PC-3 (cell line): ENCODE measurements around the gene AHDC1. TPM values are rescaled to one million over a fixed set of nuclear protein-coding genes. Genes with fewer than 3 reads are reported as not detected.

Experiments
- ATAC-seq: fragments of 200-7000 bp; cut with Tn5 transposase; 2 replicates; pipeline ENCODE4 v1.9.1; 2020; ENCODE audit warnings: mild to moderate bottlenecking, moderate library complexity
- BruUV-seq: library from RNA; stranded (reverse); fragments of 400-500 nt; replicated peaks from 2 replicates; lab custom pipeline; 2021; lab: Mats Ljungman, UMichigan
- CTCF ChIA-PET: fragments of 300-600 bp; sonication (Branson Sonifier 250); formaldehyde crosslinking; loops from one replicate; lab custom pipeline; 2022; ENCODE audit warnings: antibody characterized with exemption; lab: Charles Lee
- POLR2A ChIA-PET: fragments of 300-600 bp; sonication (Branson Sonifier 250); formaldehyde crosslinking; loops from one replicate; lab custom pipeline; 2022; ENCODE audit warnings: antibody characterized with exemption; ENCODE audit not compliant: unreplicated experiment; lab: Charles Lee
- DNase-seq: peaks from one replicate; pipeline ENCODE4 v3.0.0-alpha.2; 2015
- H2AFZ ChIP-seq: fragments of 300-600 bp; sonication (generic); 2 replicates; pipeline ENCODE4 v1.6.0; 2016; ENCODE audit warnings: antibody characterized with exemption, low read length
- H3F3A ChIP-seq: fragments of 300-600 bp; sonication (generic); one replicate; pipeline ENCODE4 v1.6.0; 2017; ENCODE audit warnings: antibody characterized with exemption, low read length, control low read depth, mild to moderate bottlenecking; ENCODE audit not compliant: unreplicated experiment
- H3K27ac ChIP-seq: fragments of 300-600 bp; sonication (generic); 2 replicates; pipeline ENCODE4 v1.5.1; 2016; ENCODE audit warnings: mild to moderate bottlenecking, low read length
- H3K27me3 ChIP-seq: fragments of 300-600 bp; sonication (generic); 2 replicates; pipeline ENCODE4 v1.6.1; 2016; ENCODE audit warnings: low read length, mixed read lengths
- H3K36me3 ChIP-seq: fragments of 300-600 bp; sonication (generic); 2 replicates; pipeline ENCODE4 v1.6.1; 2016; ENCODE audit warnings: low read depth, mixed run types, low read length, mixed read lengths
- H3K4me1 ChIP-seq: fragments of 300-600 bp; sonication (generic); 2 replicates; pipeline ENCODE4 v1.5.1; 2016; ENCODE audit warnings: low read length; ENCODE audit not compliant: insufficient read depth
- H3K4me2 ChIP-seq: fragments of 300-600 bp; sonication (generic); 2 replicates; pipeline ENCODE4 v1.6.0; 2016; ENCODE audit warnings: low read length
- H3K4me3 ChIP-seq: fragments of 300-600 bp; sonication (generic); 2 replicates; pipeline ENCODE4 v1.5.1; 2016; ENCODE audit warnings: mild to moderate bottlenecking, low read length, mixed read lengths
- H3K79me2 ChIP-seq: fragments of 300-600 bp; sonication (generic); 2 replicates; pipeline ENCODE4 v1.6.1; 2017; ENCODE audit warnings: low read length, mixed read lengths
- H3K9ac ChIP-seq: fragments of 300-600 bp; sonication (generic); 2 replicates; pipeline ENCODE4 v1.6.0; 2016; ENCODE audit warnings: mild to moderate bottlenecking, low read length
- H3K9me2 ChIP-seq: fragments of 300-600 bp; sonication (generic); replicated peaks from 2 replicates; pipeline ENCODE4 v1.6.1; 2016; ENCODE audit warnings: mixed run types, low read length, mixed read lengths
- H3K9me3 ChIP-seq: fragments of 300-600 bp; sonication (generic); 2 replicates; pipeline ENCODE4 v1.6.1; 2016; ENCODE audit warnings: low read length, mixed read lengths
- H4K20me1 ChIP-seq: fragments of 300-600 bp; sonication (generic); 2 replicates; pipeline ENCODE4 v1.6.1; 2016; ENCODE audit warnings: low read length, mixed read lengths
- CTCF ChIP-seq: fragments of 300-600 bp; sonication (generic); conservative IDR thresholded peaks from 2 replicates; pipeline ENCODE4 v1.5.1; 2017; ENCODE audit warnings: antibody characterized with exemption, low read depth, mild to moderate bottlenecking, low read length
- EZH2 ChIP-seq: fragments of 300-600 bp; sonication (generic); IDR thresholded peaks from one replicate; pipeline ENCODE4 v1.6.1; 2017; ENCODE audit warnings: antibody characterized with exemption, mild to moderate bottlenecking, low read length; ENCODE audit not compliant: unreplicated experiment
- EZH2phosphoT487 ChIP-seq: fragments of 300-600 bp; sonication (generic); IDR thresholded peaks from 2 replicates; pipeline ENCODE4 v1.6.1; 2018; ENCODE audit warnings: mild to moderate bottlenecking, antibody characterized with exemption, low read length, borderline replicate concordance
- intact Hi-C: fragments of 100-400 bp; cut with micrococcal nuclease; formaldehyde crosslinking; loops from 2 replicates; pipeline ENCODE4 v1.9.0; 2023
- total RNA-seq: library from RNA; depleted of rRNA; stranded (reverse); fragments of >200 nt; gene quantifications from 2 replicates; pipeline ENCODE4 v1.2.3, GENCODE V29; 2014

The AHDC1 gene
- total RNA-seq, 1 experiment from 2014 or later: 15.2 TPM

GRCh38 chr1:27515626-27516025, 88.3 kb downstream of the AHDC1 start:
- Histone ChIP-seq H3K9me2 (no peaks in the 10 kb centered on the region), H4K20me1 (no peaks in the 10 kb centered on the region), H3K9me3 (no peaks in the 10 kb centered on the region), H3K27ac (no peak overlapping the region), H3K4me3 (no peak overlapping the region), H2AFZ (no peak overlapping the region), H3F3A (no peaks in the 10 kb centered on the region), H3K79me2 (no peaks in the 10 kb centered on the region), H3K4me2 (no peak overlapping the region), H3K27me3 (no peaks in the 10 kb centered on the region), H3K4me1 (peaks cover 13% of the 10 kb centered on the region), H3K36me3 (no peaks in the 10 kb centered on the region), H3K9ac (no peak overlapping the region)
- DNase-seq (no peak), ATAC-seq (no peak)
- BruUV-seq: no TSS peak
- CTCF ChIA-PET: no interaction called here
- TF ChIP-seq EZH2 (no peak), EZH2phosphoT487 (no peak), CTCF (no peak)
- intact Hi-C loops: no loop called here
- POLR2A ChIA-PET: no interaction called here

DNA sequence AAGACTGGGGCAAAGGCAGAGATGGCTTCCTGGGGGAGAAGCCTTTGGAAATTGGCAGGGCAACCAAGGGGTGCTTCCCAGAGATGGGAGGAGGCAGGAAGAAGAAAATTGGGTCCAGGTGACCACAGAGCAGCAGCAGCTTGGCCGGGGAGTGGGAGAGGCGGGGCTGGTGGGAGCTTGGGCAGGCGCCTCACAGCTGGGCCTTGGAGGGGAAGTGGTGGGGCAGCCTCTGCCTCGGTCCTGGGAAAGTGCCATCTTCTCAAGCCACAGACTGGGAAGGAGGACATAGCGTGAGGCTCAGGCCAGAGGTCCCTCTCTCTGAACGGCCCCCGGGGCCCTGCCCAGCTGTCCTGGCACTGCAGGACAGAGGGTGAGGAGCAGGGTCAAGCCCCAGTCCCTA, 90.0 kb downstream of the AHDC1 start:
- H3K4me1 ChIP-seq: peaks cover 13% of the 10 kb centered on the region
- CTCF ChIA-PET: no interaction called here
- H3K4me2 ChIP-seq: no peak overlapping the region
- H3K9me3 ChIP-seq: no peaks in the 10 kb centered on the region
- no peak overlapping the region for H3K4me3 ChIP-seq
- H3K27ac ChIP-seq: no peak overlapping the region
- no peaks in the 10 kb centered on the region for H4K20me1 ChIP-seq
- H3K36me3 ChIP-seq: no peaks in the 10 kb centered on the region
- no peak for ATAC-seq
- no peak overlapping the region for H3K9ac ChIP-seq
- POLR2A ChIA-PET: no interaction called here
- no peaks in the 10 kb centered on the region for H3F3A ChIP-seq
- H2AFZ ChIP-seq: no peak overlapping the region
- no peak for DNase-seq
- H3K9me2 ChIP-seq: no peaks in the 10 kb centered on the region
- H3K27me3 ChIP-seq: no peaks in the 10 kb centered on the region
- no TSS peak for BruUV-seq
- no peaks in the 10 kb centered on the region for H3K79me2 ChIP-seq
- no peak for TF ChIP-seq EZH2phosphoT487
- no peak for TF ChIP-seq EZH2
- no peak for TF ChIP-seq CTCF
- intact Hi-C loops: no loop called here

- Histone ChIP-seq H3K4me1 (peaks cover 13% of the 10 kb centered on the region), H3F3A (no peaks in the 10 kb centered on the region), H2AFZ (no peak overlapping the region), H3K27me3 (no peaks in the 10 kb centered on the region), H3K9me2 (no peaks in the 10 kb centered on the region), H3K9ac (no peak overlapping the region), H3K79me2 (no peaks in the 10 kb centered on the region), H3K4me2 (no peak overlapping the region), H4K20me1 (no peaks in the 10 kb centered on the region), H3K9me3 (no peaks in the 10 kb centered on the region), H3K27ac (no peak overlapping the region), H3K36me3 (no peaks in the 10 kb centered on the region), H3K4me3 (no peak overlapping the region)
- TF ChIP-seq EZH2 (no peak), EZH2phosphoT487 (no peak), CTCF (no peak)
- no peak for DNase-seq
- no TSS peak for BruUV-seq
- ChIA-PET POLR2A (no interaction called here), CTCF (no interaction called here)
- ATAC-seq: no peak
- intact Hi-C loops: no loop called here
Observed at GRCh38 chr1:27513528-27513927, 90.4 kb downstream of the AHDC1 start.
